ENCODE measurements around the gene C7orf57. TPM values are rescaled to one million over a fixed set of nuclear protein-coding genes. Genes with fewer than 3 reads are reported as not detected.

C7orf57 gene
- total RNA-seq, 1 donor from 2014 or later, result not detected

DNA sequence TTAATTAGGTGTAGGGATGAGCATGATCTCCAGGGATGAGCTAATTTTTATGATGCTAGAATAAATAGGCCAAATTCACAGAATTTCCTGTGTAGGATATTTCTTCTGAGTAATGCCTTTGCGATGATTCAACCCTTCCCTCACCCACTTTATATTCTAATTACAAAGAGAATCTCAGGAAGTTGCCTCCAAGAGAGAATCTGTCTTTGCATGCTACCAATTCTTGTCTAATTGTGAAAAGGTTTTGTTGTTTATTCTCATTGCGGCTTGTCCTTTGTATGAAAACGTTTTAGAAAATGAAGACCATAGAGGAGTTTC lies 6.3 kb downstream of the C7orf57 start:
- H3F3A ChIP-seq (ENCODE audit: low read depth), result no peaks in the 10 kb centered on the region
- no peak overlapping the region for H3K4me3 ChIP-seq
- H3K79me2 ChIP-seq (ENCODE audit: low read depth), result no peaks in the 10 kb centered on the region
- no peaks in the 10 kb centered on the region for H3K9me3 Mint-ChIP-seq
- no peak for TF ChIP-seq EZH2 (IDR thresholded peaks at IDR 0.05)
- no peak for TF ChIP-seq CTCF (IDR thresholded peaks at IDR 0.05)
- TF ChIP-seq EZH2phosphoT487 (IDR thresholded peaks at IDR 0.05), result no peak
- H3K27me3 ChIP-seq, result peaks cover 16% of the 10 kb centered on the region
- H3K4me1 ChIP-seq, result no peaks in the 10 kb centered on the region
- peaks cover 16% of the 10 kb centered on the region for H3K27me3 Mint-ChIP-seq (ENCODE audit: insufficient read depth, low read depth)
- no peak overlapping the region for H3K4me3 Mint-ChIP-seq
- H2AFZ ChIP-seq (replicated peaks), result no peak overlapping the region
- no peak for DNase-seq (ENCODE audit: low spot score)
- no peak overlapping the region for H3K27ac Mint-ChIP-seq
- H3K4me1 Mint-ChIP-seq, result no peaks in the 10 kb centered on the region
- H3K4me2 ChIP-seq, result no peak overlapping the region
- H3K27ac ChIP-seq, result no peak overlapping the region
- H3K36me3 Mint-ChIP-seq, result no peaks in the 10 kb centered on the region
- no peak overlapping the region for H3K9ac ChIP-seq
- no peaks in the 10 kb centered on the region for H3K36me3 ChIP-seq
- no peaks in the 10 kb centered on the region for H3K9me3 ChIP-seq (ENCODE audit: low read depth)
- H4K20me1 ChIP-seq (ENCODE audit: low read depth), result no peaks in the 10 kb centered on the region

GRCh38 chr7:48042216-48042615 lies 6.9 kb downstream of the C7orf57 start:
- no peak overlapping the region for H3K27ac Mint-ChIP-seq
- no peaks in the 10 kb centered on the region for H4K20me1 ChIP-seq (ENCODE audit: low read depth)
- no peaks in the 10 kb centered on the region for H3K36me3 ChIP-seq
- H2AFZ ChIP-seq (replicated peaks), result no peak overlapping the region
- no peaks in the 10 kb centered on the region for H3F3A ChIP-seq (ENCODE audit: low read depth)
- no peaks in the 10 kb centered on the region for H3K9me3 ChIP-seq (ENCODE audit: low read depth)
- DNase-seq (ENCODE audit: low spot score), result no peak
- H3K9ac ChIP-seq, result no peak overlapping the region
- peaks cover 10% of the 10 kb centered on the region for H3K27me3 ChIP-seq
- H3K36me3 Mint-ChIP-seq, result no peaks in the 10 kb centered on the region
- H3K79me2 ChIP-seq (ENCODE audit: low read depth), result no peaks in the 10 kb centered on the region
- peaks cover 10% of the 10 kb centered on the region for H3K27me3 Mint-ChIP-seq (ENCODE audit: insufficient read depth, low read depth)
- no peak overlapping the region for H3K4me3 ChIP-seq
- H3K4me1 ChIP-seq, result no peaks in the 10 kb centered on the region
- TF ChIP-seq EZH2phosphoT487 (IDR thresholded peaks at IDR 0.05) (no peak), CTCF (IDR thresholded peaks at IDR 0.05) (no peak), EZH2 (IDR thresholded peaks at IDR 0.05) (no peak)
- H3K4me1 Mint-ChIP-seq, result no peaks in the 10 kb centered on the region
- H3K9me3 Mint-ChIP-seq, result no peaks in the 10 kb centered on the region
- H3K27ac ChIP-seq, result no peak overlapping the region
- H3K4me2 ChIP-seq, result no peak overlapping the region
- no peak overlapping the region for H3K4me3 Mint-ChIP-seq

DNA sequence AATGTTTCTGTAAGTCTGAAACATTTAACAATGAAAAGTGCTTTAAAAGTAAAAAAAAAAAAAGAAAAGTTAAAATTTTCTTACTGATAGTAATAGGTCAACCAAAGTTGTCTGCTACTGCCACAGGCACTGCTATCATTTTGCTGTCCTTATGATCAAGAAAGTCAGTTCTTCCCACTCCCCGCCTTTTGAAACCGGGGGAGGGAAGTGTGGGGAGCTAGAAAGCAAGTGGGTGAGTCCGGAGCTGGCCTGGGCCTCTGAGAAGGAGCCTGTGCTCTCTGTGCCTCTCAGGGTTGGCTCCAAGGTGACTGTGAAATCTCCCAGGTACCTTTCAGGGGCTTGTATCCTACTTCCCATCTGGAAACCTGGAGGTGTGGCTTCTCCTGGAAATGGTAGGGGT lies 7.3 kb downstream of the C7orf57 start:
- Histone ChIP-seq H3K27me3 (peaks cover 6% of the 10 kb centered on the region), H4K20me1 (ENCODE audit: low read depth) (no peaks in the 10 kb centered on the region), H3K27ac (no peak overlapping the region), H3K4me3 (no peak overlapping the region), H3K36me3 (no peaks in the 10 kb centered on the region), H3K4me1 (no peaks in the 10 kb centered on the region), H3K79me2 (ENCODE audit: low read depth) (no peaks in the 10 kb centered on the region), H3F3A (ENCODE audit: low read depth) (no peaks in the 10 kb centered on the region), H2AFZ (replicated peaks) (peak overlapping the region; percentile 26), H3K9me3 (ENCODE audit: low read depth) (no peaks in the 10 kb centered on the region), H3K4me2 (no peak overlapping the region), H3K9ac (no peak overlapping the region)
- no peak for DNase-seq (ENCODE audit: low spot score)
- Mint-ChIP-seq H3K36me3 (no peaks in the 10 kb centered on the region), H3K9me3 (no peaks in the 10 kb centered on the region), H3K4me1 (no peaks in the 10 kb centered on the region), H3K4me3 (no peak overlapping the region), H3K27ac (no peak overlapping the region), H3K27me3 (ENCODE audit: insufficient read depth, low read depth) (peaks cover 9% of the 10 kb centered on the region)
- no peak for TF ChIP-seq EZH2phosphoT487 (IDR thresholded peaks at IDR 0.05)
- no peak for TF ChIP-seq EZH2 (IDR thresholded peaks at IDR 0.05)
- TF ChIP-seq CTCF (IDR thresholded peaks at IDR 0.05), result no peak
